Measurements from ENCODE around the gene DBX1.
"Not testable (repeated sequence)": the region's sequence is repeated elsewhere in the genome, so short reads cannot be mapped to it uniquely, and the experiment has no call there.

The DBX1 gene

GRCh38 chr11:20161230-20161918 lies 1.1 kb upstream of the DBX1 start:
- DNase-seq: no peak

- DNase-seq: no peak
Observed at GRCh38 chr11:20159466-20160381, 551 bp downstream of the DBX1 start.

- no peak for DNase-seq
Observed at GRCh38 chr11:20158597-20159257, 1.5 kb downstream of the DBX1 start.

- DNase-seq: no peak
Observed at GRCh38 chr11:20157728-20158127, 2.5 kb downstream of the DBX1 start.

GRCh38 chr11:20156876-20157613 lies 3.2 kb downstream of the DBX1 start:
- peak; percentile 47 for DNase-seq

- DNase-seq: peak; percentile 68
Observed at GRCh38 chr11:20156280-20156875, 3.9 kb downstream of the DBX1 start.

GRCh38 chr11:20155683-20156279 lies 4.5 kb downstream of the DBX1 start:
- no peak for DNase-seq

GRCh38 chr11:20154381-20154780 lies 5.9 kb downstream of the DBX1 start:
- no peak for DNase-seq

- no peak for DNase-seq
Observed at GRCh38 chr11:20138707-20139106, 21.6 kb downstream of the DBX1 start.

GRCh38 chr11:20137637-20138036 lies 22.6 kb downstream of the DBX1 start:
- no peak for DNase-seq

- no peak for DNase-seq
Observed at GRCh38 chr11:20134991-20135736, 25.1 kb downstream of the DBX1 start.

- no peak for DNase-seq
Observed at GRCh38 chr11:20132667-20133039, 27.6 kb downstream of the DBX1 start.

GRCh38 chr11:20131788-20132666 lies 28.2 kb downstream of the DBX1 start:
- peak; percentile 62 for DNase-seq

GRCh38 chr11:20129665-20130064 lies 30.6 kb downstream of the DBX1 start:
- no peak for DNase-seq

- not testable (repeated sequence) for DNase-seq
Observed at GRCh38 chr11:20128528-20128825, 31.8 kb downstream of the DBX1 start.

GRCh38 chr11:20127671-20128527 lies 32.4 kb downstream of the DBX1 start:
- peak; percentile 83 for DNase-seq

- DNase-seq: no peak
Observed at GRCh38 chr11:20126724-20127123, 33.6 kb downstream of the DBX1 start.

- no peak for DNase-seq
Observed at GRCh38 chr11:20125927-20126326, 34.3 kb downstream of the DBX1 start.

GRCh38 chr11:20122131-20122530 lies 38.1 kb downstream of the DBX1 start:
- no peak for DNase-seq
